Heart left ventricle (tissue), 16 donors: ENCODE measurements around the gene PDK2. TPM values are rescaled to one million over a fixed set of nuclear protein-coding genes. Genes with fewer than 3 reads are reported as not detected.

Source experiments
- ATAC-seq, 4 donors: fragments of 200-7000 bp; cut with Tn5 transposase; one replicate each; pipeline ENCODE4 v1.9.1; 2020 to 2022; ENCODE audit warnings: moderate library complexity in 4 of 4, mild to moderate bottlenecking in 3 of 4, moderate number of reproducible peaks in 1 of 4
- DNase-seq, 5 donors: peaks; one replicate each; pipeline ENCODE4 v3.0.0-alpha.2; 2020
- H3K27ac ChIP-seq, 12 donors: fragments of 200-600 bp; sonication (generic) in 4 of 12; one replicate each; pipeline versions ENCODE4 v1.5.0 to v1.8.0; 2016 to 2022; ENCODE audit warnings: mild to moderate bottlenecking in 2 of 12
- H3K27me3 ChIP-seq, 9 donors: fragments of 200-600 bp; sonication (generic) in 2 of 9; one replicate each; pipeline versions ENCODE4 v1.5.1 to v1.8.0; 2016 to 2022; ENCODE audit warnings: mild to moderate bottlenecking in 3 of 9
- H3K36me3 ChIP-seq, 9 donors: fragments of 200-600 bp; sonication (generic) in 2 of 9; one replicate each; pipeline versions ENCODE4 v1.5.0 to v1.8.0; 2018 to 2022; ENCODE audit warnings: mild to moderate bottlenecking in 2 of 9
- H3K4me1 ChIP-seq, 12 donors: fragments of 200-600 bp; sonication (generic) in 4 of 12; one replicate each; pipeline versions ENCODE4 v1.5.0 to v1.8.0; 2016 to 2022; ENCODE audit warnings: mild to moderate bottlenecking in 3 of 12
- H3K4me3 ChIP-seq, 12 donors: fragments of 200-600 bp; sonication (generic) in 4 of 12; one replicate each; pipeline versions ENCODE4 v1.5.0 to v1.8.0; 2017 to 2022; ENCODE audit warnings: mild to moderate bottlenecking in 9 of 12, moderate library complexity in 4 of 12
- H3K9me3 ChIP-seq, 12 donors: fragments of 200-600 bp; sonication (generic) in 4 of 12; one replicate each; pipeline versions ENCODE4 v1.5.0 to v1.8.0; 2016 to 2022; ENCODE audit warnings: mild to moderate bottlenecking in 1 of 12
- POLR2A ChIP-seq, 2 donors: fragments of 450-650 bp; IDR thresholded peaks; one replicate each; pipeline ENCODE4 v1.6.1; 2017; ENCODE audit warnings: antibody characterized with exemption in 2 of 2, mild to moderate bottlenecking in 2 of 2, moderate library complexity in 2 of 2
- WGBS, 4 donors: extraction: QIAGEN DNeasy Blood & Tissue Kit in 2 of 4; methylation state at CpG; one replicate each; pipeline versions ENCODE4 v1.1.5 to v1.1.7; 2013 to 2018; 5-methylcytosine and 5-hydroxymethylcytosine counted together
- intact Hi-C, 10 donors: fragments of 100-400 bp; cut with DNase I; formaldehyde crosslinking; loops; one replicate each; pipeline versions ENCODE4 v1.11.1 to v1.14.2; 2022
- polyA plus RNA-seq, 2 donors: library from polyadenylated mRNA; stranded (reverse); fragments of 200-250 nt; gene quantifications; one replicate each; pipeline ENCODE4 v1.2.3, GENCODE V29; 2013
- total RNA-seq, 9 donors: library from RNA; depleted of rRNA in 2 of 9; stranded (reverse); fragments of >200 nt in 2 of 9; fragmentation: NEBNext Ultra II Directional in 3 of 9; extraction: Animal tissue kit (Norgen Biotek cat#: 25700) in 3 of 9; gene quantifications; one replicate each; pipeline versions ENCODE4 v1.1.0 to v1.2.4, GENCODE V29; 2016 to 2023
- TF ChIP-seq, protein P1 (sequence below), 12 donors: fragments of 200-600 bp; sonication (generic) in 4 of 12; IDR thresholded peaks; one replicate each; pipeline versions ENCODE4 v1.5.0 to v1.8.0; 2018 to 2022; ENCODE audit warnings: antibody characterized with exemption in 12 of 12, mild to moderate bottlenecking in 5 of 12
- donor health status: ischemic (EF 13 %, LVEDD 7.1; RV severe dilation, severe dysfunction).
- donor health status: healthy with polysubstance abuse.
- donor health status: DM: no; HTN: yes; CAD: no.
- donor health status: DM: no; HTN: no; CAD: no.
- donor health status: ischemic (EF 25% LVEDD 6.9; RV normal size, moderate dysfunction).
- donor health status: ischemic (EF 25% LVEDD 5.7; RV mildly dilated, moderate dysfunction).
- donor health status: healthy.
- donor health status: DM: yes; HTN: yes; CAD: no.
- donor health status: ischemic (EF 35%, LVEDD 5.7; RV mildly dilated, moderate dysfunction).
- donor health status: nonischemic (EF 11% LVEDD 7.7; RV severe dilation, severe dysfunction).
- donor health status: DM: yes; HTN: yes; CAD: no.
- donor health status: PGD.
- donor health status: ischemic (EF 29% LVEDD 5.4; RV normal size, mild dysfunction).
- donor health status: nonischemic (EF 23%, LVEDD 6.1; RV moderate dilation, normal function).

Gene PDK2
- total and polyA plus RNA-seq, 11 donors = 125 to 490 (median 187) TPM

GRCh38 chr17:50097455-50097854 is 2.3 kb downstream of the PDK2 start:
- WGBS, 4 donors = 29 to 62% (median 54%) methylated on average over 3 to 7 of the region's 7 CpGs
- intact Hi-C loops = loop anchor here in 5 of 10 donors (5.0 to 10.0 kb wide), 3 partner anchors 55 to 197 kb away; partner anchors contain the start of gene PPP1R9B (in 1 of the 5)
- no peak overlapping the region for H3K4me3 ChIP-seq

GRCh38 chr17:50097926-50098325 is 2.8 kb downstream of the PDK2 start:
- H3K27me3 ChIP-seq = no peaks in the 10 kb centered on the region
- 47 to 71% (median 67%) methylated on average over 4 of the region's 4 CpGs for WGBS, 4 donors
- no peak for ATAC-seq
- intact Hi-C loops = loop anchor here in 5 of 10 donors (5.0 to 10.0 kb wide), 3 partner anchors 54 to 197 kb away; partner anchors contain the start of gene PPP1R9B (in 1 of the 5)
- H3K4me1 ChIP-seq = peaks cover 0 to 79% (median 40%) of the 10 kb centered on the region in 12 donors
- DNase-seq = no peak
- TF ChIP-seq POLR2A (IDR thresholded peaks at IDR 0.05) = no peak
- TF ChIP-seq, protein P1, sequence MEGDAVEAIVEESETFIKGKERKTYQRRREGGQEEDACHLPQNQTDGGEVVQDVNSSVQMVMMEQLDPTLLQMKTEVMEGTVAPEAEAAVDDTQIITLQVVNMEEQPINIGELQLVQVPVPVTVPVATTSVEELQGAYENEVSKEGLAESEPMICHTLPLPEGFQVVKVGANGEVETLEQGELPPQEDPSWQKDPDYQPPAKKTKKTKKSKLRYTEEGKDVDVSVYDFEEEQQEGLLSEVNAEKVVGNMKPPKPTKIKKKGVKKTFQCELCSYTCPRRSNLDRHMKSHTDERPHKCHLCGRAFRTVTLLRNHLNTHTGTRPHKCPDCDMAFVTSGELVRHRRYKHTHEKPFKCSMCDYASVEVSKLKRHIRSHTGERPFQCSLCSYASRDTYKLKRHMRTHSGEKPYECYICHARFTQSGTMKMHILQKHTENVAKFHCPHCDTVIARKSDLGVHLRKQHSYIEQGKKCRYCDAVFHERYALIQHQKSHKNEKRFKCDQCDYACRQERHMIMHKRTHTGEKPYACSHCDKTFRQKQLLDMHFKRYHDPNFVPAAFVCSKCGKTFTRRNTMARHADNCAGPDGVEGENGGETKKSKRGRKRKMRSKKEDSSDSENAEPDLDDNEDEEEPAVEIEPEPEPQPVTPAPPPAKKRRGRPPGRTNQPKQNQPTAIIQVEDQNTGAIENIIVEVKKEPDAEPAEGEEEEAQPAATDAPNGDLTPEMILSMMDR (IDR thresholded peaks at IDR 0.05) = no peak
- H3K4me3 ChIP-seq = no peak overlapping the region
- H3K9me3 ChIP-seq = no peaks in the 10 kb centered on the region
- peak overlapping the region in 6 of 12 donors; percentile 9 to 97 (median 91) for H3K27ac ChIP-seq
- H3K36me3 ChIP-seq = peaks cover 0 to 44% (median 34%) of the 10 kb centered on the region in 9 donors

More at GRCh38 chr17:50097455-50097854, 2.3 kb downstream of the PDK2 start:
- no peak for ATAC-seq
- Histone ChIP-seq H3K4me1 (peaks cover 0 to 74% (median 37%) of the 10 kb centered on the region in 12 donors), H3K27ac (peak overlapping the region in 7 of 12 donors; percentile 85 to 97 (median 92)), H3K9me3 (no peaks in the 10 kb centered on the region), H3K27me3 (no peaks in the 10 kb centered on the region), H3K36me3 (peaks cover 0 to 44% (median 34%) of the 10 kb centered on the region in 9 donors)
- TF ChIP-seq, protein P1 (IDR thresholded peaks at IDR 0.05) = no peak
- no peak for TF ChIP-seq POLR2A (IDR thresholded peaks at IDR 0.05)
- peak in 1 of 5 donors; percentile 47 for DNase-seq

- peaks cover 0 to 86% (median 41%) of the 10 kb centered on the region in 12 donors for H3K4me1 ChIP-seq
- peak overlapping the region in 10 of 12 donors; percentile 4 to 94 (median 34) for H3K27ac ChIP-seq
- 69 to 81% (median 77%) methylated on average over 4 of the region's 4 CpGs for WGBS, 4 donors
- no peak overlapping the region for H3K4me3 ChIP-seq
- TF ChIP-seq, protein P1 (IDR thresholded peaks at IDR 0.05) = no peak
- no peak for TF ChIP-seq POLR2A (IDR thresholded peaks at IDR 0.05)
- no peak for ATAC-seq
- H3K36me3 ChIP-seq = peaks cover 0 to 46% (median 35%) of the 10 kb centered on the region in 9 donors
- no peak for DNase-seq
- no peaks in the 10 kb centered on the region for H3K9me3 ChIP-seq
- intact Hi-C loops = loop anchor here in 5 of 10 donors (5.0 to 10.0 kb wide), 3 partner anchors 54 to 196 kb away; partner anchors contain the start of gene PPP1R9B (in 1 of the 5)
- no peaks in the 10 kb centered on the region for H3K27me3 ChIP-seq
Measured at GRCh38 chr17:50098583-50098982, 3.4 kb downstream of the PDK2 start.

DNA sequence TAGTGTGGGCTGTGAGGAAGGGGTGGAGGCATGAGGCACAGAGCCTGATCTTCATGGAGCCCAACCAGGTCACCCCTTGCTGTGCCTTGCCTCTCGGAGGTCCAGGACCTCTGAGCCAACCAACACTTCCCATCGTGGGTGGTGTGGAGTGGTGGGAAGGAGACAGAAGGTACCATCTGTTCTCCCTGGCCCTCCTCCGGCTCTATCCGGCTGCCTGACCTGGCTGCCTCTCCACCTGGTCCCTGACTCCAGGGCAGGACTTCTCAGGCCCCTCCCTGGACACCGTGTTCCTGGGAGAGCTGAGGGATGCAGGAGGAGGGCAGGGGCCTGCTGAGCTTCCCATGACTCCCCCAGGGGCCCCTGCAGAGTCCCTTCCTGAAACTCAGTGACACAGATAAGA is 3.9 kb downstream of the PDK2 start:
- peaks cover 0 to 89% (median 43%) of the 10 kb centered on the region in 12 donors for H3K4me1 ChIP-seq
- DNase-seq (peak in 1 of 5 donors; percentile 27), ATAC-seq (no peak)
- no peaks in the 10 kb centered on the region for H3K27me3 ChIP-seq
- peak overlapping the region in 11 of 12 donors; percentile 4 to 94 (median 30) for H3K27ac ChIP-seq
- 46 to 62% (median 54%) methylated on average over 5 of the region's 5 CpGs for WGBS, 4 donors
- H3K4me3 ChIP-seq = no peak overlapping the region
- no peaks in the 10 kb centered on the region for H3K9me3 ChIP-seq
- intact Hi-C loops = loop anchor here in 5 of 10 donors (5.0 to 10.0 kb wide), 3 partner anchors 53 to 196 kb away; partner anchors contain the start of gene PPP1R9B (in 1 of the 5)
- peaks cover 0 to 51% (median 35%) of the 10 kb centered on the region in 9 donors for H3K36me3 ChIP-seq
- TF ChIP-seq, protein P1 (IDR thresholded peaks at IDR 0.05) = no peak
- no peak for TF ChIP-seq POLR2A (IDR thresholded peaks at IDR 0.05)
